Heart left ventricle (tissue), 16 donors: ENCODE data around the gene SYNRG. TPM values are rescaled to one million over a fixed set of nuclear protein-coding genes. Genes with fewer than 3 reads are reported as not detected.

Source experiments
- ATAC-seq, 4 donors: fragments of 200-7000 bp; cut with Tn5 transposase; one replicate each; pipeline ENCODE4 v1.9.1; 2020 to 2022; ENCODE audit warnings: moderate library complexity in 4 of 4, mild to moderate bottlenecking in 3 of 4, moderate number of reproducible peaks in 1 of 4
- DNase-seq, 5 donors: peaks; one replicate each; pipeline ENCODE4 v3.0.0-alpha.2; 2020
- H3K27ac ChIP-seq, 12 donors: fragments of 200-600 bp; sonication (generic) in 4 of 12; one replicate each; pipeline versions ENCODE4 v1.5.0 to v1.8.0; 2016 to 2022; ENCODE audit warnings: mild to moderate bottlenecking in 2 of 12
- H3K27me3 ChIP-seq, 9 donors: fragments of 200-600 bp; sonication (generic) in 2 of 9; one replicate each; pipeline versions ENCODE4 v1.5.1 to v1.8.0; 2016 to 2022; ENCODE audit warnings: mild to moderate bottlenecking in 3 of 9
- H3K36me3 ChIP-seq, 9 donors: fragments of 200-600 bp; sonication (generic) in 2 of 9; one replicate each; pipeline versions ENCODE4 v1.5.0 to v1.8.0; 2018 to 2022; ENCODE audit warnings: mild to moderate bottlenecking in 2 of 9
- H3K4me1 ChIP-seq, 12 donors: fragments of 200-600 bp; sonication (generic) in 4 of 12; one replicate each; pipeline versions ENCODE4 v1.5.0 to v1.8.0; 2016 to 2022; ENCODE audit warnings: mild to moderate bottlenecking in 3 of 12
- H3K4me3 ChIP-seq, 12 donors: fragments of 200-600 bp; sonication (generic) in 4 of 12; one replicate each; pipeline versions ENCODE4 v1.5.0 to v1.8.0; 2017 to 2022; ENCODE audit warnings: mild to moderate bottlenecking in 9 of 12, moderate library complexity in 4 of 12
- H3K9me3 ChIP-seq, 12 donors: fragments of 200-600 bp; sonication (generic) in 4 of 12; one replicate each; pipeline versions ENCODE4 v1.5.0 to v1.8.0; 2016 to 2022; ENCODE audit warnings: mild to moderate bottlenecking in 1 of 12
- POLR2A ChIP-seq, 2 donors: fragments of 450-650 bp; IDR thresholded peaks; one replicate each; pipeline ENCODE4 v1.6.1; 2017; ENCODE audit warnings: antibody characterized with exemption in 2 of 2, mild to moderate bottlenecking in 2 of 2, moderate library complexity in 2 of 2
- whole genome bisulfite sequencing, 4 donors: extraction: QIAGEN DNeasy Blood & Tissue Kit in 2 of 4; methylation state at CpG; one replicate each; pipeline versions ENCODE4 v1.1.5 to v1.1.7; 2013 to 2018; 5-methylcytosine and 5-hydroxymethylcytosine counted together
- intact Hi-C, 10 donors: fragments of 100-400 bp; cut with DNase I; formaldehyde crosslinking; loops; one replicate each; pipeline versions ENCODE4 v1.11.1 to v1.14.2; 2022
- polyA plus RNA-seq, 2 donors: library from polyadenylated mRNA; stranded (reverse); fragments of 200-250 nt; gene quantifications; one replicate each; pipeline ENCODE4 v1.2.3, GENCODE V29; 2013
- total RNA-seq, 9 donors: library from RNA; depleted of rRNA in 2 of 9; stranded (reverse); fragments of >200 nt in 2 of 9; fragmentation: NEBNext Ultra II Directional in 3 of 9; extraction: Animal tissue kit (Norgen Biotek cat#: 25700) in 3 of 9; gene quantifications; one replicate each; pipeline versions ENCODE4 v1.1.0 to v1.2.4, GENCODE V29; 2016 to 2023
- TF ChIP-seq, protein P1 (sequence below), 12 donors: fragments of 200-600 bp; sonication (generic) in 4 of 12; IDR thresholded peaks; one replicate each; pipeline versions ENCODE4 v1.5.0 to v1.8.0; 2018 to 2022; ENCODE audit warnings: antibody characterized with exemption in 12 of 12, mild to moderate bottlenecking in 5 of 12
- donor health status: ischemic (EF 13 %, LVEDD 7.1; RV severe dilation, severe dysfunction).
- donor health status: healthy with polysubstance abuse.
- donor health status: DM: no; HTN: yes; CAD: no.
- donor health status: DM: no; HTN: no; CAD: no.
- donor health status: ischemic (EF 25% LVEDD 6.9; RV normal size, moderate dysfunction).
- donor health status: ischemic (EF 25% LVEDD 5.7; RV mildly dilated, moderate dysfunction).
- donor health status: healthy.
- donor health status: DM: yes; HTN: yes; CAD: no.
- donor health status: ischemic (EF 35%, LVEDD 5.7; RV mildly dilated, moderate dysfunction).
- donor health status: nonischemic (EF 11% LVEDD 7.7; RV severe dilation, severe dysfunction).
- donor health status: DM: yes; HTN: yes; CAD: no.
- donor health status: PGD.
- donor health status: ischemic (EF 29% LVEDD 5.4; RV normal size, mild dysfunction).
- donor health status: nonischemic (EF 23%, LVEDD 6.1; RV moderate dilation, normal function).

The SYNRG gene
- total and polyA plus RNA-seq, 11 donors, result 5.7 to 52.4 (median 30.1) TPM

- intact Hi-C loops, result loop anchor here in 1 of 10 donors (10.0 kb wide), 1 partner anchor 49 kb away; the partner anchor contains the start of gene SYNRG
- WGBS, 4 donors, result 96 to 99% (median 98%) methylated on average over 3 of the region's 3 CpGs
These were observed 53.8 kb downstream of the SYNRG start for GRCh38 chr17:37555386-37555785.

DNA sequence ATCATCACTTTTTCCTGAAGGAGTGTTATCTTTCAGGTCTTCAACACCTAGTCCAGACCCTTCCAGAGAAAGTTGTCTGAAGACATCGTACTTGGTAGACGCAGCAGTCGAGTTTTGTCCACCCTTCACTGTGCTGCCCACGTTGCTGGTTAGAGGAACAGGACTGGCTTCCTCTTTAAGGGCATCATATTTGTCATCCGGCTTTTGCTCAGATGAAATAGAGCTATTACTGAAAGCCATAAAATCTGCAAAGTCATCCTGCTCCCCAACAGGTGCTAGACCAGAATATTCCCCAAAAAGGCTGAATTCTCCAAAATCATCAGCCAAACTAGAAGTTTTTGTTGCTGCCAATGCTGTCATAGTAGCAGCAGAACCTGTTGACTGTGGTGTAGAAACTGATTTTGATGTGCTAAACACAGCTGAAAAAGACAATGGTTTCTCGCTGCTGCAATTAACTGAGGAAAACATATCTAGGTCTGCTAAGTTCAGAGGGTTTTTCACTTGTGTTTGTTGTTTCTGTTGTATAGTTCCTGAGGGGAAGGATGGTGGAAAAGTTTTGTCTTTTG is 55.7 kb downstream of the SYNRG start:
- intact Hi-C loops, result loop anchor here in 1 of 10 donors (10.0 kb wide), 1 partner anchor 51 kb away; the partner anchor contains the start of gene SYNRG
- no peak for ATAC-seq
- H3K27ac ChIP-seq, result no peak overlapping the region

More at GRCh38 chr17:37555386-37555785, 53.8 kb downstream of the SYNRG start:
- ATAC-seq, result no peak
- no peak for TF ChIP-seq POLR2A (IDR thresholded peaks at IDR 0.05)
- TF ChIP-seq, protein P1, sequence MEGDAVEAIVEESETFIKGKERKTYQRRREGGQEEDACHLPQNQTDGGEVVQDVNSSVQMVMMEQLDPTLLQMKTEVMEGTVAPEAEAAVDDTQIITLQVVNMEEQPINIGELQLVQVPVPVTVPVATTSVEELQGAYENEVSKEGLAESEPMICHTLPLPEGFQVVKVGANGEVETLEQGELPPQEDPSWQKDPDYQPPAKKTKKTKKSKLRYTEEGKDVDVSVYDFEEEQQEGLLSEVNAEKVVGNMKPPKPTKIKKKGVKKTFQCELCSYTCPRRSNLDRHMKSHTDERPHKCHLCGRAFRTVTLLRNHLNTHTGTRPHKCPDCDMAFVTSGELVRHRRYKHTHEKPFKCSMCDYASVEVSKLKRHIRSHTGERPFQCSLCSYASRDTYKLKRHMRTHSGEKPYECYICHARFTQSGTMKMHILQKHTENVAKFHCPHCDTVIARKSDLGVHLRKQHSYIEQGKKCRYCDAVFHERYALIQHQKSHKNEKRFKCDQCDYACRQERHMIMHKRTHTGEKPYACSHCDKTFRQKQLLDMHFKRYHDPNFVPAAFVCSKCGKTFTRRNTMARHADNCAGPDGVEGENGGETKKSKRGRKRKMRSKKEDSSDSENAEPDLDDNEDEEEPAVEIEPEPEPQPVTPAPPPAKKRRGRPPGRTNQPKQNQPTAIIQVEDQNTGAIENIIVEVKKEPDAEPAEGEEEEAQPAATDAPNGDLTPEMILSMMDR (IDR thresholded peaks at IDR 0.05), result no peak
- peaks cover 0 to 84% (median 70%) of the 10 kb centered on the region in 9 donors for H3K36me3 ChIP-seq
- DNase-seq, result no peak
- H3K4me1 ChIP-seq, result peaks cover 0 to 18% (median 11%) of the 10 kb centered on the region in 12 donors
- no peak overlapping the region for H3K27ac ChIP-seq
- H3K9me3 ChIP-seq, result no peaks in the 10 kb centered on the region
- H3K4me3 ChIP-seq, result no peak overlapping the region
- H3K27me3 ChIP-seq, result no peaks in the 10 kb centered on the region

DNA sequence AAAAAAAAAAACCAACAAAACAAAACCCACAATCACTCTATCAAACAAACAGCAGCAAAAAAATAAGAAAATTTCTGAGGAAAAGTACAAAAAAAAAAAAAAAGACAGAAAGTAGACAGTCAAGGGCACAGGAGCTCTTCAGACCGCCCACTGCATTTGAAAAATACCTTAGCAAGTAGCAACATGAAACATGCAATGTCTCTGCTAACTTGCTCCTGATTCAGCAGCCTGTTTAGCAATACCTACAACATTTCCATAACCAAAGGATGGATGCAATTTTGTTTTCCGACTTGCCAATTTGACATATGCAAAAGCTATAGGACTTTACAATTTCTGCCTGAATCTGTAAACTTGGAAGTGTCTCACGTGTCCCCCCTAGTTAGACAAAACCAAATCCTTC is 57.4 kb downstream of the SYNRG start:
- H3K4me1 ChIP-seq, result peaks cover 0 to 47% (median 33%) of the 10 kb centered on the region in 12 donors
- TF ChIP-seq POLR2A (IDR thresholded peaks at IDR 0.05), result no peak
- TF ChIP-seq, protein P1 (IDR thresholded peaks at IDR 0.05), result no peak
- H3K36me3 ChIP-seq, result peaks cover 0 to 61% (median 36%) of the 10 kb centered on the region in 9 donors
- 79 to 88% (median 84%) methylated on average over 3 of the region's 3 CpGs for WGBS, 4 donors
- no peak overlapping the region for H3K4me3 ChIP-seq
- ATAC-seq, result no peak
- intact Hi-C loops, result loop anchor here in 1 of 10 donors (10.0 kb wide), 1 partner anchor 53 kb away; the partner anchor contains the start of gene SYNRG
- H3K27me3 ChIP-seq, result no peaks in the 10 kb centered on the region
- no peaks in the 10 kb centered on the region for H3K9me3 ChIP-seq
- no peak for DNase-seq
- H3K27ac ChIP-seq, result no peak overlapping the region

More for the DNA sequence above, 55.7 kb downstream of the SYNRG start:
- 83 to 90% (median 86%) methylated on average over 6 of the region's 6 CpGs for WGBS, 4 donors
- TF ChIP-seq, protein P1 (IDR thresholded peaks at IDR 0.05), result no peak
- no peak for TF ChIP-seq POLR2A (IDR thresholded peaks at IDR 0.05)
- H3K9me3 ChIP-seq, result no peaks in the 10 kb centered on the region
- peaks cover 0 to 31% (median 21%) of the 10 kb centered on the region in 12 donors for H3K4me1 ChIP-seq
- no peaks in the 10 kb centered on the region for H3K27me3 ChIP-seq
- H3K4me3 ChIP-seq, result no peak overlapping the region
- no peak for DNase-seq
- H3K36me3 ChIP-seq, result peaks cover 0 to 73% (median 51%) of the 10 kb centered on the region in 9 donors

GRCh38 chr17:37547986-37548385 is 61.2 kb downstream of the SYNRG start:
- intact Hi-C loops, result no loop called here
- Histone ChIP-seq H3K4me1 (peaks cover 0 to 59% (median 39%) of the 10 kb centered on the region in 12 donors), H3K36me3 (peaks cover 0 to 34% (median 13%) of the 10 kb centered on the region in 9 donors), H3K27me3 (no peaks in the 10 kb centered on the region), H3K4me3 (no peak overlapping the region), H3K9me3 (no peaks in the 10 kb centered on the region), H3K27ac (peak overlapping the region in 2 of 12 donors; percentile 19 to 31)
- WGBS, 4 donors, result 8 to 24% (median 17%) methylated on average over 1 of the region's 1 CpG
- DNase-seq, result no peak
- TF ChIP-seq POLR2A (IDR thresholded peaks at IDR 0.05), result no peak
- TF ChIP-seq, protein P1 (IDR thresholded peaks at IDR 0.05), result no peak
- peak in 2 of 4 donors; percentile 27 to 29 for ATAC-seq
